GM15510 (cell line): ENCODE results near the gene PCAT6.
A peak's percentile ranks its signal among the peaks of the same experiment; 100 is the strongest.

Experiments used
- POLR2A ChIP-seq: IDR thresholded peaks from 3 replicates; pipeline ENCODE4 v1.6.1; 2011; ENCODE audit warnings: borderline replicate concordance; ENCODE audit not compliant: insufficient read length; ENCODE audit errors: extremely low read depth

PCAT6 gene

GRCh38 chr1:202805886-202806844 lies 4.6 kb upstream of the PCAT6 start:
- no peak for TF ChIP-seq POLR2A

GRCh38 chr1:202806845-202807450 lies 3.8 kb upstream of the PCAT6 start:
- TF ChIP-seq POLR2A: peak; percentile 7

- no peak for TF ChIP-seq POLR2A
Observed at GRCh38 chr1:202807451-202807925, 3.3 kb upstream of the PCAT6 start.

DNA sequence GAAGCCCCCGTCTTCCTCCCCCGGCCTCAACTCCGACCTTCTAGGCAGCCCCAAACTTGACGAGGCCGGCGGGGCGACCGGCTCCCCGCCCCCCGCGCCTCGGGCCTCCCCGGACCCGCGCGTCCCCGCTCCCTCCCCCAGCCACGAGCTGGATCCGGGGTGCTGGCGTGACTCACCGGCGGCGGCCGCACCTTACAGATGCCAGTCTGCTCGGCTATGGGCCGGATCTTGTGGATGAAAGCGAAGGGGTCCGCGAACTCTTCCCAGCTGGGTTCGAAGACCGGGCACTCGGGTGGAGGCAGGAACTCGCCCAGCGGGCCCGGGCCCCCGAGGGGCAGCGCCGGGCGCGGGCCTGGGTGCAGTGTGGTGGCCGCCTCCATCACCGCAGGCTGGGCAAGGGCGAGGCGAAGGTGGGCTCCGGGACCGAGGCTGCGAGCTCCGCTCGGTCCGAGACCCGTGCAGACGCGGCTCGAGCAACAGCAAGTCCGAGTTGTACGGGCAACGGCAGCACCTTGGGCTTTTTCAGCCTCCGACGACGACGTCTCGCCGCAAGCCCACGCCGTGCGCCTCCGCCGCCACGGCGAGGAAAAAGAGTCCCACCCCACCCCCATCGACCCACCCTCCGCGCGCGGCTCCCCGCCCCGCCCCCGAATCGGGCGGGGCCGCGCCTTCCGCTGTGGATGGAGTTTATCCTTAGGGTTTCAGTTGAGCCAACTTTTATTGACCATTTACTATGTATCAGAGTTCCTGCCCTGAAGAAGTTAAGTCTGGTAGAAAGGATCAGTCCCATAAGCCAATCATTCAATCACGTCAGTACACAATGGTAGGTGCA lies 2.6 kb upstream of the PCAT6 start, which contains the start of gene KDM5B:
Gene KDM5B (minus strand): TSS at position 496 of the 832 bp plus-strand sequence. CDS start 116 bp downstream, at position 380.
- peak; percentile 80 for TF ChIP-seq POLR2A

DNA sequence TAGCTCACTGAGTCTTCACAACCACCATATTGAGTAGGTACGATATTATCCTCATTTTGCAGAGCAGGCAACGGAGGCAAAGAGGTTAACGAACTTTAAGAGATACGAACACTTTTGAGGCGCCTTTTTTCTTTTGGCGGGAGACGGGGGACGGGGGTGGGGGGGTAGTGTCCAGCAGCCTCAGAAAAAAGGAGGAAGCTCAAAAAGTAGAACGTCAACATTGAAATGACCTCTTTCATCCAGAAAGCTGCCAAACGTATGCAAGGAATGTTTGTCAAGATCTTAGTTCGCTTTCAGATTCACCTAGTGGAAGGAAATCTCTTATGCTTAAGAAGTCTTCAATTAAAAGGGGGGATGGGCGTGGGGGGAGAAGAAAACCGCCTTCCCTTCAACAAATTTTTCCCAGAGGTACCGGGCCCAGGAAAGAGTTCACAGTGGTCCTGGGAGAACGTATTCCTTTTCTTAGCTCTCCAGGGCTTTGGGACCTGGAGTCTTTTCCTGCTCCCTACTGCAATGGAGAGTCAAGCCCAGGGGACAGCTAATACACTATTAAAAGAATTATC lies 1.1 kb upstream of the PCAT6 start:
- no peak for TF ChIP-seq POLR2A

DNA sequence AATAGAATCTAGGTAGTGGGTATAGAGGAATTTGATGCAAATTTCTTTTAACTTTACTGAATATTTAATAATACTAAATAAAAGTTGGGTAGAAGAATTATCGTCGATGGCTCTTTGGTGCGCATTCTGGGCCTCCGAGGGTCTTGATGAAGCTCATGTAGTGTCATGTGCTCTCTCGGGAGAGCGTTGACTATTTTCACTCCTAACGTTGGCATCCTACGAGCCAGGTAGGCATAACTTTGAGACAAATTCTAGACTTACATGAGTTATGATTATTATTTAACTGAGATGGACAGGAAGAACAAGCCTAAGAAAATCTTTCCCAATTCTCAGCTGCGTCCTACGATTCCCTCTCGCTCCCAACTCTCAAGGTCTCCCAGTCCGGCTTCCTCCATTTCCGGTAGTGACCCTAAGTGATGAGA lies 550 bp upstream of the PCAT6 start:
- TF ChIP-seq POLR2A: no peak

DNA sequence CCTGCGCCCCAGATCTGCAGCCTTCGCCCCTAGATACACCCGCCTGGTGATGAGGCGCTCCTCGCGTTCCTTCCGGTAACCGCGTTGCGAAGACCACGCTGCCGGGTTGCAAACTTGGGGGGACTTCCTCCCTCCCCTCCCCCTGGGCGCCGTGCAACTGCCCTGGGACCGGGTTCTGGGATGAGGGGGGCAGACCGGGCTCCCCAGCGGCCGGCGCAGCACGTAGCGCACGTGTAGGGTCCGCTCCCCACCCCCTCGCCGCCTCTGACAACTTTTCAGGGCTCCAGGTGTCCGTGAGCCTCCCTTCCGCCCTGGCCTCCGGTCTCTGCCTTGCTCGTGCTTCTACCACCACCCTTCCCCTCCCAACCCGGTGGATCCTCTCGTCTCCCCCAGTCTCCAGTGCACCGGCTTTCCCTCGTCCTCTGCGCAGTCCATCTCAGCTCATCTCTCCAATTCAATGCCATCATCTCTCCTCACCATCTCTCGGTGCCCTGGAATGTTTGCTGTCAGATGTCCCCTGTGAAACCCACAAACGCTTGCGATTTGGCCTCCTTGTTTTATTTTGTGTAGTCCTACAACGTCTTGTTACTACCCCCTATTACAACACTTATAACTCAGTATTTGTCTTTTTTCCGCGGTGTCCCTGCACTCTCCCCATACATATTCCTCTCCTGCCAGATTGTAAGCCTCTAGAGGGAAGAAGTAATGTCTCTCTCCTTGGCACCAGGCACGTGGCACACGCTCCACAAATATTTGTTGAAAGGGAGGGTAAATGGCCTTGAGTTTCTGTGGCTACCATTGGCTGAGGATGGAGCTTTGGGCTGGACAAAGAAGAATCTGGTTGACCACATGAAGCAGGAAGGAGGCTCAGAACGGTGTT lies 782 bp downstream of the PCAT6 start:
- TF ChIP-seq POLR2A: no peak

- no peak for TF ChIP-seq POLR2A
Observed at GRCh38 chr1:202812176-202813026, 1.6 kb downstream of the PCAT6 start.

DNA sequence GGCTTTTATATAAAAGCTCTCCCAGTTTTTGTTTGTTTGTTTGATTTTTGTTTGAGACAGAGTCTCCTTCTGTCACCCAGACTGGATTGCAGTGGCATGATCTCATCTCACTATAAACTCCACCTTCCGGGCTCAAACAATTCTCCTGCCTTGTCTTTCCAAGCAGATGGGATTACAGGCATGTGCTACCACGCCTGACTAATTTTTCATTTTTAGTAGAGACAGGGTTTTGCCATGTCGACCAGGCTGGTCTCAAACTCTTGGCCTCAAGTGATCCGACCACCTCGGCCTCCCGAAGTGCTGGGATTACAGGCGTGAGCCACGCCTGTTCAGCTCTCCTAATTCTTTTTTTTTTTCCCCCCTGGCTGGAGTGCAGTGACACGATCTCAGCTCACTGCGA lies 4.4 kb downstream of the PCAT6 start:
- TF ChIP-seq POLR2A: no peak

GRCh38 chr1:202818819-202819218 lies 8.1 kb downstream of the PCAT6 start:
- no peak for TF ChIP-seq POLR2A

DNA sequence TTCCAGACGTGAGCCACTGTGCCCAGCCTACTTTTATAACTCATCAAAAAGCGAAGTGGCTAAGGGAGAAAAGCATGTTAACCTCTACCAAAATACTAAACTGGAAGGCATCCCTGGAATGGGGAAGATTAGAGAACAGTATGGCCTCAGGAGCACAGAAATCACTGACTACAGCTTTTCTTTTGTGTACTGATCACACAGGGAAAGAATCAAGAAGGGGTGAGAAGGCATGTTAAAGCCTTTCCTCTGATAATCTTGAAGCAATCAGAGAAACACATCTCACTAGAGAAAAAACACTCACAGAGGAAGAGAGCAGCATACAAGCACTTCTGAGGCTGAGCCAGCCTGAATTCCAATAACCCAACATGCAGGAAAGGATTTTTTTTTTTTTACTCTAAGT lies 10.7 kb downstream of the PCAT6 start:
- TF ChIP-seq POLR2A: no peak

DNA sequence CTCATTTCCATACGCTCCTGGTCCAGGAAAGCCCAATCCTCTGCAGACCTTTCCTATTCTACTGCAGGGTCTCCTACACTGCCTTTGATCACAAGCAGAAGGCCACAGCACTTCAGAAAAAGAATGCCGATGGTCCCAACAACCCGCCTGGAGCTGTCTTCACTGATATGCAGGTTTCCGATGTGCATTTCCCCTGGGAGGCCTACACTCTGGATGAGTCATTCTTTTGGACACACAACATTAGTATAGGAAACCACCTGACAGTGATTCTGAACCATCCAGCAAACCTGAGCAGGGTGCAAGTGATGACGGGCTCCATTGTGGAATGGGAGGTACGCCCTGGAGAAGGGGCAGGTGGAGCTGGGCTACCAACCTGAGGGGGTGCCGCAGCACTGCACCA lies 15.0 kb downstream of the PCAT6 start:
- no peak for TF ChIP-seq POLR2A

GRCh38 chr1:202831906-202832305 lies 21.2 kb downstream of the PCAT6 start:
- TF ChIP-seq POLR2A: no peak
